DOHH2 (cell line): ENCODE measurements around the gene GPR176.

Experiments
- EZH2phosphoT487 ChIP-seq: fragments of 200-600 bp; sonication (generic); IDR thresholded peaks from 2 replicates; pipeline ENCODE4 v1.6.1; 2017; ENCODE audit warnings: borderline replicate concordance, mild to moderate bottlenecking, antibody characterized with exemption, low read length, moderate library complexity, mixed read lengths
- TF ChIP-seq, protein P1 (sequence below): fragments of 200-600 bp; sonication (generic); IDR thresholded peaks from one replicate; pipeline ENCODE4 v1.5.1; 2014; ENCODE audit warnings: antibody characterized with exemption, mild to moderate bottlenecking, low read depth, low read length; ENCODE audit not compliant: poor library complexity, severe bottlenecking

DNA sequence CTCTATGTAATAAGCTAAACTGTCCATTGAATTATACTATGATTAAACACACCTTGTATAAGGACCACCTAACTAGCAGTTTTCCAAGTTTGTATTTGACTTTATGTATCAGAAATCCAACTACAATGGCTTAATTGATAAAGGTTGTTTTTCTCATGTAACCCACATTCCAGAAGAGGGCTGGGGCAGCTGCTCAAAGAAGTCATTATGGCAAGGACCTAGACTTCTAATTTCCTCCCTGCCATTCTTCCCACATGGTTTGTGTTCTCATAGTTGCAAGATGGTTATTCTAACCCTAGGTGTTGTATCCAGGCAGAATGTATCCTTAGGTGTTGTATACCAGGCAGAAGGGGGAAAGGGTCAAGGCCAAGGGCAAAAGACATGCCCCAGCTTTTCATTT lies 35.7 kb downstream of the GPR176 start:
- TF ChIP-seq, protein P1, sequence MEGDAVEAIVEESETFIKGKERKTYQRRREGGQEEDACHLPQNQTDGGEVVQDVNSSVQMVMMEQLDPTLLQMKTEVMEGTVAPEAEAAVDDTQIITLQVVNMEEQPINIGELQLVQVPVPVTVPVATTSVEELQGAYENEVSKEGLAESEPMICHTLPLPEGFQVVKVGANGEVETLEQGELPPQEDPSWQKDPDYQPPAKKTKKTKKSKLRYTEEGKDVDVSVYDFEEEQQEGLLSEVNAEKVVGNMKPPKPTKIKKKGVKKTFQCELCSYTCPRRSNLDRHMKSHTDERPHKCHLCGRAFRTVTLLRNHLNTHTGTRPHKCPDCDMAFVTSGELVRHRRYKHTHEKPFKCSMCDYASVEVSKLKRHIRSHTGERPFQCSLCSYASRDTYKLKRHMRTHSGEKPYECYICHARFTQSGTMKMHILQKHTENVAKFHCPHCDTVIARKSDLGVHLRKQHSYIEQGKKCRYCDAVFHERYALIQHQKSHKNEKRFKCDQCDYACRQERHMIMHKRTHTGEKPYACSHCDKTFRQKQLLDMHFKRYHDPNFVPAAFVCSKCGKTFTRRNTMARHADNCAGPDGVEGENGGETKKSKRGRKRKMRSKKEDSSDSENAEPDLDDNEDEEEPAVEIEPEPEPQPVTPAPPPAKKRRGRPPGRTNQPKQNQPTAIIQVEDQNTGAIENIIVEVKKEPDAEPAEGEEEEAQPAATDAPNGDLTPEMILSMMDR, result no peak
- TF ChIP-seq EZH2phosphoT487, result no peak
